ENCODE results near the gene GPR132. TPM values are rescaled to one million over a fixed set of nuclear protein-coding genes. Genes with fewer than 3 reads are reported as not detected.
"Not testable (repeated sequence)": the region's sequence is repeated elsewhere in the genome, so short reads cannot be mapped to it uniquely, and the experiment has no call there.

GPR132 gene
- polyA plus RNA-seq, 5 donors: 0.99 to 1.9 (median 1.2) TPM

DNA sequence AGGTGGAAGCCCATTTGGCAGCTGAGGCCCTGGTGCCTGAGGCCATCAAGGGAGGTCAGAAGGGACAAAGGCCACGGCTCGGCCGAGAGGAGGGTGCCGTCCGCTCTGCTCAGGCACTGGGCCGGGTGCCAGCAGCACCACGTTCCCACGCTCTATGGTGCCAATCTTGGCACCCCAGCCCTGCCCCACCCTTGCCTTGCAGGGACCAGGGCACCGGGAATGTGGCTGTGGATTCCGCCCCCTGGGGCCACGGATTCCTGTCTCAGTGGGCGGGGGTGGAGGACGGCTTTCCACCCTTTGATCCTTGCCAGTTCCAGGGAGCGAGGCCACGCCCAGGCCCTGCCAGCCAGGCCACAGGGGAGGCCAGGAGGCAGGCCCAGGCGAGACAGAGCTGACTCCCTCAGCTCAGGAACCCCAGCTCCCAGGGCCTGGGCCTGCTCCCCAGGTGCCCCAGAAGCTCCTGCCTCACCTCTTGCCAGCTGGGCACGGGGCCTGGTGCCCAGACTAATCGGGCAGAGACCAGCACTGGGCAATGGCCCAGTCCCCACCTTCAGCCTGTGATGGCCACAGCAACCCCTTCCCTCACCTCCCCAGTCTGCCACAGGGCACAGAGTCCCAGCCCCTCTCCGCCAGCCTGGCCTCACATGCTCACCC is 26.4 kb upstream of the GPR132 start:
- DNase-seq: no peak

DNA sequence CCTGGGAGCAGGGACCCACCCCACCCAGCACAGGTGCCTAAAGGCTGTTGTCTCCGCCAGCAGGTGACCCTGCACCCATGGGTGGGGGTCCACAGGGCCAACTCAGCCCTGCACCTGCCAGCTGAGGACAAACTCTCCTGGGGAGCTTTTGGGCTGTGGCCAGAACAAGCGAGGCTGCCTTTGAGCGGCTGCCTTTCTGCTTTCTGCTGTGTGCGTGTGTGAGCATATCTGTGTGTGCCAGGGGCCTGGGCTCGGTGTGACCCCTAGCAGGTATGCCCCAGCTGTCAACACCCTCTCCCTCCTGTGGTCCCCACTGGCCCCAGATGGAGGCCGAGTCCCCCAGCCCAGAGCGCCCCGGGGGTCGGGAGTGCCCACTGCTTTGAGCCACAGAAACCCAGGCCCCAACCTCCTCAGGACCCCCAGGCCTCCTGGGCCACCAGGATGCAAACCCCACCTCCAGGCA is 25.9 kb upstream of the GPR132 start:
- DNase-seq: no peak

DNA sequence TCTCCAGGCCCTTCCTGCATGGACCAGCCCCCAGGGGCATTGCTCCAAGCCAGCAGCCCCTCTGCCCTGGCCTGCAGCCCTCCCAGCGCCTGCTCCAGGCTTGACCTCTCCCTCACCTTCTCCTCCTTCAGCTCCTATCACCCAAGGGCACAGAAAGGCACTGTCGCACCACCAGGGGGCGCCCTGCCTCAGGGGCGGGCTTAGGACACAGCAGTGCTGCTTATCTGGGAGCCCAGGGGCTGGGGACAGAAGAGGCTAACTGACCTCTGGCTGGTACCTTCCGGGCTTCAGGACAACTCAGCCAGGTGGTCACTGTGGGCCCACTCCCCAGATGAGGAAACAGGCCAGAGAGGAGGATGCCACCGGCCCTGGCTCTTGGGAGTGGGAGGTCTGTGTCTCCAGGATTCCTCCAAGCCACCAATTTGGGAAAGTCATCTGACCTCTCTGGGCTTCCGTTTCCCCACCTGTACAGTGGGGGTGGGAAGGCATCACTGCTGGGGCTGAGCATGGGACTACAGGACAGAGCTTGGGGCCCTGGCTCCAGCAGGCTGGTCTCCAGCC is 25.3 kb upstream of the GPR132 start:
- DNase-seq: peak; percentile 62 to 75

DNA sequence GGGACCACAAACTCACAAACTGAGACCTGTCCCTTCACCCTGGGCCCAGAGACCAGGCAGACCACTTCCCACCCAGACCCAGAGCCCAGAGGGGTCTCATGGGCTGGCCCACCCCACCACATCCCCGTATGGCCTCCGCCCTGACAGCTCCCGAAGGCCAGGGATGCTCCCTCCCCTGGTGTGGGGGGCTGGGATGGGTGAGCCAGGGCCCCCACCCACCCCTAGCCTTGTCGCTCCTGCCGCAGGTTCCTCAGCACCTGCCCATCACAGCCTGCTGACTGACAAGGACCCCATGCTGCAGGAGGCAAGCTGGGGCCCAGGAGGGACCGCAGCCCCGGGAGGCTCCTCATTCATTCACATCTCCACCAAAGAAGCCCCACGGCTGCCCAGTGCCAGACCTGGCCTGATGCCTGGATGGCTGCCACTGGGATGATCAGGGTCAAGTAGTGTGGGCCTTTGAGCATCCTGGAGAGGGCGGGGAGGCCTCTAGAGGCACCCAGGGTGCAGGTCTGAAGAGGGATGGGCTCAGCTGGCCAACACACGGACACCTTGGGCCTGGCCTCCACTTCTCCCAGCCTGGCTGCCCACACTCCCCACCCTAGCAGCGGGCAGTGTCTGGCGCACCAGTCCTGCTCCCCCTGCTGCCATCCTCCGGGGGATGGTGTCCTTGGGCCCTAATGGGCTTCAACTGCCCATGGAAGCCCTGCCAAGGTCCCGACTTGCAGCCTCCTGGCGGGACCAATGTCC is 24.7 kb upstream of the GPR132 start:
- no peak for DNase-seq

DNA sequence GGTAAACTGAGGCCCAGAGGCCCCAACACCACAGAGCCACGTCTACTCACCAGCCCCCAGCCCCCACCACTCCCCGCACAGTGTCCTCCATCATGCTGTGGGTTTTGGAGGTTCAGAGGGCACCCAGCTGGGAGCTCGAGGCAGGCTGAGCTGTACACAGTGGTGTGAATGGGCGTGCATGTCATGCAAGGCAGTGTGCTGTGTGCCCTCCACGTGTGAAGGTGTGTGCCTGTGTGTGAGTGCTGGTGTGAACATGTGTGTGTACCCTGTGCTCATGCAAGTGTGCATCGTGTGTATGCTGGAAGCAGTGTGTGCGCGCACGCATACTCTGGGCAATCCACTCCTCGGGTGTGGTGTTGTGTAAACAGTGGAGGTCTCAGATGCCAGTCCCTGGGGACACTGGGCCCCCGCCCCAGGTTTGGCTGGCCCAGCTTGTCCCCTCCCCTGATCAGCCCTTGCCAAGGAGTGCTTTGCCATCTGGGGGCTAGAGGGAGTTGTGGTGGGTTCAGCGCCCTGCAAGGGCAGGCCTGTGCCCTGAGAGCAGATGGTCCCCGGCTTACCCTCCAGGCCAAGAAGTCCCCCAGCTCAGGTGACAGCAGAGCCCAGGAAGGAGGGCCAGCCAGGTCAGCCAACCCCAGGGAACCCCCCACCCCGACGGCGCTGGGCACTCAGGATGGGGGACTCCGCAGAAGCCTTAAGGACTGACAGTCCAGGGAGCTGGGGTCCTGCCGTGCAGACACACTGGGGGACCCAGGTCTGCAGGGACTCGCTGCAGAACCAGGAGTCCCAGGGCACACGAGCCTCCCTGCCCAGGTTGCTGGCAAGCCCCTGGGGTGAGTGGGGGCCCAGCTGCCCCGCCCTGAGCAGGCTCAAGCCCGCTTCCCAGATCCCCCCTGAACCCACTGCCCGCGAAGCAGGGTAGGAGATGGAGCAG is 23.8 kb upstream of the GPR132 start:
- DNase-seq: no peak

DNA sequence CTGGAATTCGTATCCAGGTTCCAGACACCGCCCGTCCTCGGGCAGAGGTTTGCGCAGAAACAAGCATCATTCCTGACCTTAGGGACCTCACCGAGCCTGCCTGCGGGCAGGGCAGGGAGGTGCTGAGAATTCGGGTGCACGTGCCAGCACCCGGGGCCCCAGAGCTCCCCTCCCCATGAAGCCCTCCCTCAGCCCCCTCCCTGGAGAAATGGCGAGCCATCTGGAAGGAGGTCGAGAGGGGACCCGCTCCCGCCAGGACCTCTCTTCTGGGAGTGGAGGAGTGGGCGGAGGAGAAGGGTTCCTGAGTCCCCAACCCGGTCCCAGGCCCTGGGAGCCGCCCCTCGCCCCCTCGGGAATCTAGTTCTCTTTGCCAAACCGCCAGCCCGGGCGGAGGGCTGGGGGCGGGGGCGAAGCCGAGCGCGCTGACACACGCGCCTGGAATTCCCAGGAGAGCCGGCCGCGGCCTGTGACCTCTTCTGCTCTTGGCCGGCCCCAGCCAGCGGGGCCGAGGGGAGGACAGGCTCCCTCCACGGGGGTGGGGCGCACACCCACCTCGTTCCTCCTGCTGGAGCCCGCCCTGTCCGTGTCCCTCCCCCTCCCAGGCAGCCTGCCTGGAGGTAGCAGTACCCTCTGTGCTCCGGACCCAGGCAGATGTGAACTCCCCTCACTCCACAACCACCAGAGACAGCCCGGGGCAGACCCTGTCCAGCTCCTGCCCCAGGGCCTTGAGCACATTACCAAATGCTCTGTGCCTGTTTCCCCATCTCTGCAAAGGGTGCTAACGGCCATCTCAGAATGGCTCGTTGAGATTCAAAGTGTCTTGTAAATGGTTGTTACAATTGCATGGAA is 23.0 kb upstream of the GPR132 start:
- DNase-seq: no peak

DNA sequence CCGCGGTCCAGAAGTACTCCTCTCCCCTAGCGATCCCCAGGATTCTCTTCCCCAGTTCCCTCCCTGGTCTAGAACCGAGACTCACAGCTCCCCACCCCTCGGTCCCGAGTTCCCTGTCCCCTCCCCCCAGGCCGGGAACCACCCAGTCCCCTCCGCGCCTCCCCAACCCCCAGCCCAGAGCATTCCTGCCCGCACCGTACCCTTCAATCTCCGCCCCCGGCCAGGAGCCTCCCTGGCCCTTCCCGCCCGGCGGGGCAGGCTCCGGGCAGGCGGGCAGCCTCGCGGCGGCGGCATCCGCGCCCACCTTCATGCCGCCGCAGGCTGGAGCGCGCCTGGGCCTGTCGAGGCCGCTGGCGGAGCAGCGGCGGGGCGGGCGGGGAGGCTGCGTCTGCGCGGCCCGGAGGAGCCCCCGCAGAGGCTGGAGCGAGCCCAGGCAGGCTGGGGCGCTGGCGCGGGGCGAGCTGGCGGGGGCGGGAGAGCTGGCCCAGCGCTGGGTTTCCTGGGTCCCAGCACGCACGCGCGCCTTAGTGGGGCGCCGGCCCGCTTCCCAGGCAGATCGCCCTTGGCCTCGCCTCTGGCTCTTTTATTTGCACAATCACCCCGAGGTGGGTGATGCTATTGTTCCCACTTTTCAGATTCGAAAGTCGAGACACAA is 22.2 kb upstream of the GPR132 start:
- no peak for DNase-seq

DNA sequence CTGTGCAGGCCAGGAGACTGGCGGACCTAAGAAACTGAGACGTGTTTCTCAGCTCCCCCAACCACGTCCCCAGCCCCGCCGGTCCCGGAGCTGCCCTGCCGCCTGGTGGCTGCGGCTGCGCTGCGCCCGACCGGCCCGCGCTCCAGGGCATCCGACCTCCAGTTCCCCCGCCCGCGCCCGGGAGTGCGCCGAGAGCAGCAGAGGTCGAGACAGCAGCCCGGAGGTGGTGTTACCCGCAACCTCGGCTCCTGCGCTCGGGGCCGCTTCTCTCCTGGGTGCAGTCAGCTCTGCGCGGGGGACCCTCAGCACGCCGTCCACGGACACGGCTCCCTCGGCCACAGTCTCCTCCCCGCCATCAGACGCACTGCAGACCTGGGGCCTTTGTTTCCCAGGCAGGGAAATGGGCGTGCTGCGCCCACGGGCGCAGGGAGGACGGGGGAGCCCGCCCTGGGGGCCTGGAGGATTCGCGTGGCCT is 21.6 kb upstream of the GPR132 start:
- peak; percentile 55 to 70 for DNase-seq

DNA sequence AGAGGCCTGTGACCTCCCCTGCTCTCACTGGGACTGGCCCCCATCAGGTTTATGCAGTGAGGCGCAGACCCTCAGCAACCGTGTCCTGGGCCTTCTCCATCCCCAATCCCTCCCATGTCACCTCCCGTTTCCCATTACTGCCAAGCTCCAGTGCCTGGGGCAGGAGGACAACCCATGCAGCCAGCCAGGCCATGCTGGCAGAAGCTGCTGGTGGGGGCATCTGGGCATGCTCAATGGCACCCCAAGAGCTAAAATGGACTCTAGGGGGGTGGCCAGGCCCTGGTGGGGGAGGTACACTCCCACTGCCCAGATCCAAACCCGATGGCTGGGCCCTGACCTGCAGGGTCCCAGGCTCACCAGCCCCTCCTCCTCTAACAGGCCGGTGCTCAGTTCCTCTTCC is 20.5 kb upstream of the GPR132 start:
- no peak for DNase-seq

DNA sequence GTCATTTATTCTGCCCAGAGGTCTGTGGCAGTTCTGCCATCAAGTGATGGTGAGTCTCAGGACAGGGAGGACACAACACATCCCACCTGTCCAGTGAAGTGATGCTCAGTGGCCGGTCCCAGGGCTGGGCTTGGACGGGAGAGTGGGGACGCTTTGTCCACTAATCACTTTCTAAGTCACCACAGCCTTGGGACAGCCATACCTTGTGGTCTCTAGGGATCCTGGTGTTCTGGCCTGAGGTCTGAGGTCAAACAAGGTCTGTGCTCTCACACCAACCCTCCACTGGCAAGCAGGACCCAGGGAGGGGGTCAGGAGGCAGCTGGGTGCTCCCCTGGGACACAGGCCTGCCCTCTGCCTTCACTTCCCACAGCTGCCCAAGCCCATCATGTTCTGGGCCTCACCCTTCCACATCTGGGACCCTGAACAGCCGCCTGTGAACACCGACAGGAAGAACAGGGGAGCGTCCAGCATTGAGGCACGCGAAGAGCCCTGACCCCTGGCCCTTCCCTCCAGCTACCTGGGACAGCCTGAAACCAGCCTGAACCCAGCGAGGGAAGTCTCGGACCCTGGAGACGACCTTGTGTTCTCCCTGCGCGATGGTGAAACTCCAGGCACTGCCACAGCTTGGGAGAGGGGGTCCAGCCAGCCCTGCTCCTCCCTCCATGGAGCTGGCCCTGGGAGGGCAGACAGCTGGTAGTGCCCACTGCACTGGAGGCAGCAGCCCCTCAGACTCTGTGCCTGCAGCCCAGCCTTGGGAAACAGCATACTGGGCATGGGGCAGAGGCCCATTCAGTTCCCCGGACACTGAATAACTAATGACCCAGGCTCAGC is 19.7 kb upstream of the GPR132 start:
- DNase-seq: no peak

DNA sequence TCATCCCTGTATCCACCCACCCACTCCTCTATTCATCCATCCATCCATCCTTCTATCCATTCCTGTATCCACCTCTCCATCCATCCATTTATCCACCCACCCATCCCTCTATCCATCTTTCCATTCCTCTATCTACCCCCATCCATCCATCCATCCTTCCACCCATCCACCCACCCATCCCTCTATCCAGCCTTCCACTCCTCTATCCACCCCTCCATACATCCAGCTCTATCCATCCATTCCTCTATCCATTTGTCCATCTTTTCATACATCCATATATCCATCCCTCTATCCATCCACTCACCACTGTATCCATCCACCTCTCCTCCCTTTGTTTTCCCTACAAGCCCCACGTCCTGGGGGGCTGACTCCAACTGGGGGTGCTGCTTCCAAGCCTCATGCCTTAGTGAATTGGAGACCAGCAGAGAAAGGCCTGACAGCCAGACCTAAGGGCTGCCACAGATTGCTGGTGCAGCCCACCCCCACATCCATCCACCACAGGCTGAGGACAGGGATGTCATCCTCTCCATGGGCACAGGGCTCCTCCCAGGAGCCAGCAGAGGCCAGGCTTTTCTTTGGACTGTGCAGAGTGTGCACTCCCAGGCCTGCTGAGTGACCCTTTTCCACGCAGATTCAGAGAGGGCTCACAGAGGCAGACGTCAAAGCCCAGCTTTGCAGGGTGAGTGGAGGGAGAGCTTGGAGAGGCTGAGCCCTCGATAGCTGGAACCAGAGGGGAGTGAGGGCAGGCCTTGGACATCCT is 18.9 kb upstream of the GPR132 start:
- no peak for DNase-seq

DNA sequence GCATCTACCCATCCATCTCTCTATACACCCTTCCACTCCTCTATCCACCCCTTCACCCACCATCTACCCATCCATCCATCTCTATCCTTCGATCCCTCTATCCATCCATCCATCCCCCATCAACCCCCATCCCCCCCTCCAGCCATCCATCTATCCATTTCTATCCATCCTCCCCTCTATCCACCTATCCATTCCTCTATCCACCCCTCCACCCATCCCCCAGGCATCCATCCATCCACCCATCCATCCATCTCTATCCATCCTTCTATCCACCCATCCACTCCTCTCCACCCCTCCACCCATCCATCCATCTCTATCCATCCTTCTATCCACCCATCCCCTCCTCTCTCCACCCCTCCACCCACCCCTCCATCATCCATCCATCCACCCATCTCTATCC is 17.5 kb upstream of the GPR132 start:
- no peak for DNase-seq

DNA sequence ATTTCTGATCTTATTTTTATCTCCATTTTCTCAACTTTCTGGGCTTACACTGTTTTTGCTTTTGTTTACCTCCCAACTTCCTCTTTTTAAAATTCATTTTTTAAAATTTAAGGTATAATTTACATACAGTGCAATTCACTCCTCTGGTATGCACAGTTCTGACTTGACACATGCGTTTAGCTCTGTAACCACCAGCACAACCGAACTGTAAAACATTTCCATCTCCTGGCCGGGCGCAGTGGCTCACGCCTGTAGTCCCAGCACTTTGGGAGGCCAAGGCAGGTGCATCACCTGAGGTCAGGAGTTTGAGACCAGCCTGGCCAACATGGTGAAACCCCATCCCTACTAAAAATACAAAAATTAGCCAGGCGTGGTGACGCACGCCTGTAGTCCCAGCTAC is 16.2 kb upstream of the GPR132 start:
- DNase-seq: not testable (repeated sequence)

DNA sequence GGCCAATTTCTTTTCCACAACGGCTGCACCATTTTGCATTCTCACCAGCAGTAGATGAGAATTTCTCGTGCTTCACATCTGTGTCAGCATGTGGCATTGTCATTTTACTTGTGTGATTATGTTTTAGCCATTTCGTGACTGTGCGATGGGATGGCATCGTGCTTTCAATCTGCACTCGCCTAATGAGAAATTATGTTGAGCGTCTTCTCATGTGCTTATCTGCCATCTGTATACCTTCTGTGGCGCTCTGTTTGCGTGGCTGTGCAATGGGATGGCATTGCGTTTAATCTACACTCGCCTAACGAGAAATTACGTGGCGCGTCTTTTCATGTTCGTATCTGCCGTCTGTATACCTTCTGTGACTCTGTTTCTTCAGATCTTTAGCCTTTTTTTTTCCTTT is 14.9 kb upstream of the GPR132 start:
- DNase-seq: no peak

DNA sequence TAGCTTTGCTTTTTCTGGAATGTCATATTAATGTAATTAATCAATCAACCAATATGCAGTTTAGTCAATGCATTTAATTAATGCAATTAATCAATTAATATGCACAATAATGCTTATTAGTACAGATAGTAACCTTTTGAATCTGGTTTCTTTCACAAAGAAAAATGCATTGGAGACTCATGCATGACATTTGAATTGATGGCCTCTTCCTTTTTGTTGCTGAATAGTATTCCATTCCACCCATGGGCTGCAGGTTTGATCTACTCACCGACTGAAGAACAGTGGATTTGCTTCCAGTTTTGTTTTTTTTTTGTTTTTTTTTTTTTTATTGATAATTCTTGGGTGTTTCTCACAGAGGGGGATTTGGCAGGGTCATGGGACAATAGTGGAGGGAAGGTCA is 13.1 kb upstream of the GPR132 start:
- DNase-seq: no peak

DNA sequence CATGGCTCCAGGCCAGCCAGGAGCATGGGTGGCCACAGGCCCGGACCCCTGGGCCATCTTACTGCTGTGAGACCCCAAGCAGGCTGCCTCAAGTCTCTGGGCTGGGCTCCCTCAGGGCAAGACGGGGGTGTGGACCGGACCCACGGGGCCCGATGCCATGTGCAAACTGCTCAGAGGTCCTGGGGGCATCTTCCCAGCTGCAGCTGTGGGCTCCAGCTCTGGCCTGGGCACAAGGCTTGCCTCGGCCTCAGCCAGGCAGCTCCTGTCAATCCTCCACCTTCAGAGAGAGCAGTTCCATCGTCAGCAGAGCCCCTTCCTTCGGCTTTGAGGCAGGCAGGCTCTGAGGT is 12.4 kb upstream of the GPR132 start:
- no peak for DNase-seq

DNA sequence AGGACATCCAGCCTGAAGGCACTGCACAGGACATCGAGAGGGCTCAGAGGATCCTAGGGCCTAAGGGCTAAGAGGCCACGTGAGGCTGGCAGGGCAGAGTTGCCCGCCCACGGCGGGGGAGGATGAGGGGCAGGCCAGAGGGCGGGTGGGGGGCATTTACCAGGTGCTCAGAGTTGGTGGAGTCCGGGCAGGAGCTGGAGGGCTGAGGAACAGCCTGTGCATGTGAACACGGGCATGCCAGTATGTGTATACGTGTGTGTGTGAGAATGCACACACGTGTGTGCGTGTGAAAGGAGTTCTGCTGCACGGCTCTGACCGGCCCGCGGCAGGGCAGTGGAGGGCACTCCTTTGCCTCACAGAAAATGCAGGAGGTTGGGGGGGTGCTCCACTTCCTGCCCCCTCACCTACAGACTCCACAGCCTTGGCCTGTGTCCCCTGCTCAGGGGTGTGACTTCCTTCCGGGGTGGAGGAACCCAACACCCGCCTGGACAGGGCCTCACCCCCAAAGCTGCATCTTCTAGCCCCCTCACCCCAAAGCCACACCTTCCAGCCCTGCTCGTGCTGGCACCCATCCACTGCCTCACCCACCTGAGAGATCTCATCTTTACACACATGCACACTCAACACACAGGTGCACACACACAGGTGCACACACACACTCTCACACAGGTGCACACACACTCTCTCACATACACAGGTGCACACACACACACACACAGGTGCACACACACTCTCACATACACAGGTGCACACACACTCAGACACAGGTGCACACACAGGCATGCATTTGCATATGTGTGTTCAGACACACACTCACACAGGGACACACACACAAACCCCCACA is 11.8 kb upstream of the GPR132 start:
- DNase-seq: no peak

DNA sequence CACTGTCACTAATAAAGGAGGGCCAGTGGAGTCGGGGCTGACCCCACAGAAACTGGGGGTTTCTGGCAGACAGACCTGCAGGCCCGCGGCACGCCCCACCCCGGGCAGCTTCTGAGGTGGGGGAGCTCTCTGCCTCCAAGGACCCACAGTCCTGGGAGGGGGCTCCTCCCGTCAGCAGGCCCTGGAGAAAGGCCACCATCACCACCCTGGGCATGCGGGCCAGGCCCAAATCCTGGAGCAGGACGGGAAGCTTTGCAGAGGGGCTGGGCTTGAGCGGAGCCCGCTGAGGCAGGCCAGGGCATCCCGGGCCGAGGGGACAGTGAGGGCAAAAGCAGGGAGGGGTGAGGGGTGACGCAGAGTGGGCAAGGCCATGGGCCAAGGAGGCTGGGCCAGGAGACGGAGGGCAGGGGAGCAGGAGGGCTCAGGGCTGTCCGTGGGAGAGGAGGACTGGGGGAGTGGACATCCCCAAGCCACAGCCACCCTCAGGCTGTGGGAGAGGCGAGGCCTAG is 11.1 kb upstream of the GPR132 start:
- no peak for DNase-seq
